H1 (cell line): Measurements from ENCODE around the gene METTL25B. TPM values are rescaled to one million over a fixed set of nuclear protein-coding genes. Genes with fewer than 3 reads are reported as not detected.

ENCODE experiments used
- ASH2L ChIP-seq: fragments of 200-600, 300-600 bp; sonication (generic); IDR thresholded peaks from one replicate; pipeline ENCODE4 v1.7.1; 2017; ENCODE audit warnings: low read length
- BRCA1 ChIP-seq: IDR thresholded peaks from 2 replicates; pipeline ENCODE4 v1.6.1; 2012; ENCODE audit warnings: low read depth, low read length, improper control_type of control experiment
- CHD1 ChIP-seq: IDR thresholded peaks from 2 replicates; pipeline ENCODE4 v1.6.1; 2012; ENCODE audit warnings: low read depth, low read length, improper control_type of control experiment
- CHD2 ChIP-seq: IDR thresholded peaks from 2 replicates; pipeline ENCODE4 v1.6.1; 2012; ENCODE audit warnings: low read length, improper control_type of control experiment
- EZH2 ChIP-seq: fragments of 200-600 bp; sonication (generic); IDR thresholded peaks from 2 replicates; pipeline ENCODE4 v1.7.1; 2012; ENCODE audit warnings: low read depth, mild to moderate bottlenecking, moderate library complexity, low read length, inconsistent platforms; ENCODE audit not compliant: severe bottlenecking
- HDAC6 ChIP-seq: IDR thresholded peaks from one replicate; pipeline ENCODE4 v1.7.1; 2012; ENCODE audit warnings: low read depth, mild to moderate bottlenecking, inconsistent platforms, low read length, moderate library complexity
- RAD21 ChIP-seq, 2 experiments: IDR thresholded peaks in 1 of 2; conservative IDR thresholded peaks in 1 of 2; 2 replicates each; pipeline ENCODE4 v1.6.1; 2011; ENCODE audit warnings: low read depth in 2 of 2, low read length in 2 of 2, improper control_type of control experiment in 1 of 2, inconsistent platforms in 1 of 2, mild to moderate bottlenecking in 1 of 2, moderate library complexity in 1 of 2
- SIN3A ChIP-seq, 2 experiments: IDR thresholded peaks in 1 of 2; conservative IDR thresholded peaks in 1 of 2; 2 replicates each; pipeline ENCODE4 v1.6.1; 2011 to 2012; ENCODE audit warnings: low read length in 2 of 2, improper control_type of control experiment in 1 of 2, low read depth in 1 of 2, mild to moderate bottlenecking in 1 of 2
- polyA plus RNA-seq, 7 experiments: library from polyadenylated mRNA; depleted of rRNA in 3 of 7; stranded (reverse) in 5 of 7; unstranded in 2 of 7; fragments of >200 nt in 5 of 7; fragments of 200-250 nt in 2 of 7; gene quantifications; 1 replicate in 5 of 7; 2 replicates in 1 of 7; 4 replicates in 1 of 7; pipeline versions ENCODE4 v1.2.1 to v1.2.3, GENCODE V29; 2011 to 2013; ENCODE audit warnings: missing spikeins in 2 of 7, mixed read lengths in 2 of 7
- total RNA-seq: library from RNA; stranded (reverse); fragmentation: NEBNext Ultra II Directional; extraction: Animal tissue kit (Norgen Biotek cat#: 25700); gene quantifications from 2 replicates; pipeline ENCODE4 v1.2.1, GENCODE V29; 2021
- TF ChIP-seq, protein P1 (sequence below): IDR thresholded peaks from 2 replicates; pipeline ENCODE4 v1.6.1; 2012; ENCODE audit warnings: inconsistent platforms

METTL25B gene
- total and polyA plus RNA-seq, 2 of the 8 experiments (the other 6 are each of a cell fraction or from before 2014, with no cell fraction given) = 28.4 to 30.1 TPM

DNA sequence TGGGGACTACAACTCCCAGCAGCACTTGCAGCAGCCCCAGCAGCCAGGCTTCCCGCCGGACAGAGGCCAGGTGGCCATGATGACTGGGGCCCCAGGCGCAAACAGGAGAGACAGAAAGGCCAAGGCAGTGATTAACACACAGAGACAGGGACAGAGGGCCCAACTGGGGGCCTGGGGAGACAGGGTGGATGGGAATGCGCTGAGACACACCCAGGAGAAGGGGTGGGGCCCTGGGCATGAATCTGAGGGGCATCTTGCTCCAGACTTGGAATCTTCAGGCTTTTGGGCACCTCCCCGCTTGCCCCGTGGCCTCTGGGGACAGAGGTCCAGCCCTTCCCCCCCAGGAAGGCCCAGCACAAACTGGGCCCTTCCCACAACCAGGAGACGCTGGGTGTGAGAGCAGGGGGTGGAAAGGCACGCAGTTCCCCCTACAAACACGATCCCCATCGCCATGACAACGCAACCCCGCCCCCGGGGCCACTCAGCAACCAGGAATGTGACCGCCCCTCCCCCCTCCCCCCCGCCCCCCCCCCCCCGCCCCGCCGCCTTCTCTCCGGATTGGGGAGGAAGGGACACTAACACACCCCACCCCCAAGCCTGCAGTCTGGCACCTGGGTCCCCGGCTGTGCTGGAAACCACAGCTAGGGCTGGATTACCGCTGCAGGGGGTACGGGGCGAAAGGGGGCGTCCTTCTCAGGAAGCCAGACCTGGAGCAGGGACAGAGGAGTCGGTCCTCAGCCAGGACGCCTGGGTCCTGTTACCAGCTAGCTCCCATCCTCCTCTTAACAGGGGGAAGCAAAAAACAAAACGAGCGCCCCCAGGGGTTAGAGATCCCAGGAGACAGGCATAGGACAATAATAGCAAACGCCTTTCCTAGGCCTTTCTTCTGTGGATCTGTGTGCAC is 18.7 kb downstream of the METTL25B start (continued):
- TF ChIP-seq HDAC6 = no peak
- TF ChIP-seq CHD1 = no peak
- TF ChIP-seq CHD2 = peak; percentile 47; the same call in 1 of the 2 replicates
- peak; percentile 63; a peak in 2 of 4 replicates for TF ChIP-seq SIN3A (conservative IDR thresholded peaks at IDR 0.05 in 1 of 2, IDR thresholded peaks at IDR 0.05 in 1 of 2; ENCODE audit: low read depth in 1 of 2, low read length in 2 of 2)
- no peak for TF ChIP-seq BRCA1
- no peak; a peak in 1 of 4 replicates for TF ChIP-seq RAD21 (IDR thresholded peaks at IDR 0.05 in 1 of 2, conservative IDR thresholded peaks at IDR 0.05 in 1 of 2; ENCODE audit: low read depth in 2 of 2, low read length in 2 of 2)
- TF ChIP-seq EZH2 = no peak
- peak; percentile 41 for TF ChIP-seq ASH2L
- TF ChIP-seq, protein P1, sequence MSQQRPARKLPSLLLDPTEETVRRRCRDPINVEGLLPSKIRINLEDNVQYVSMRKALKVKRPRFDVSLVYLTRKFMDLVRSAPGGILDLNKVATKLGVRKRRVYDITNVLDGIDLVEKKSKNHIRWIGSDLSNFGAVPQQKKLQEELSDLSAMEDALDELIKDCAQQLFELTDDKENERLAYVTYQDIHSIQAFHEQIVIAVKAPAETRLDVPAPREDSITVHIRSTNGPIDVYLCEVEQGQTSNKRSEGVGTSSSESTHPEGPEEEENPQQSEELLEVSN = peak; percentile 46; the same call in 1 of the 2 replicates
